Liver (tissue), 9 donors: Measurements from ENCODE around the gene DNAJC6. TPM values are rescaled to one million over a fixed set of nuclear protein-coding genes. Genes with fewer than 3 reads are reported as not detected.

Source experiments
- DNase-seq: peaks from one replicate; pipeline ENCODE4 v3.0.0-alpha.2; 2017; ENCODE audit warnings: low spot score
- H3K27ac ChIP-seq, 2 donors: one replicate each; pipeline ENCODE4 v1.7.0; 2013; ENCODE audit warnings: inconsistent platforms in 2 of 2, low read length in 2 of 2, control low read depth in 1 of 2, low read depth in 1 of 2, mild to moderate bottlenecking in 1 of 2
- H3K27me3 ChIP-seq, 4 donors: one replicate each; pipeline versions ENCODE4 v1.6.1 to v1.7.0; 2013; ENCODE audit warnings: low read length in 3 of 4, inconsistent platforms in 1 of 4, mild to moderate bottlenecking in 1 of 4, moderate library complexity in 1 of 4; ENCODE audit not compliant: control insufficient read depth in 4 of 4, insufficient read depth in 4 of 4
- H3K36me3 ChIP-seq, 4 donors: one replicate each; pipeline versions ENCODE4 v1.6.1 to v1.7.0; 2013; ENCODE audit warnings: low read length in 3 of 4, mild to moderate bottlenecking in 3 of 4, low read depth in 1 of 4, moderate library complexity in 1 of 4; ENCODE audit not compliant: control insufficient read depth in 4 of 4, insufficient read depth in 3 of 4
- H3K4me1 ChIP-seq, 4 donors: one replicate each; pipeline versions ENCODE4 v1.6.1 to v1.7.0; 2013; ENCODE audit warnings: low read length in 3 of 4, mild to moderate bottlenecking in 3 of 4, moderate library complexity in 1 of 4; ENCODE audit not compliant: control insufficient read depth in 4 of 4, insufficient read depth in 4 of 4
- H3K4me3 ChIP-seq, 3 donors: one replicate each; pipeline versions ENCODE4 v1.6.1 to v1.7.0; 2013; ENCODE audit warnings: low read length in 3 of 3, control low read depth in 1 of 3, low read depth in 1 of 3, mild to moderate bottlenecking in 1 of 3
- H3K9ac ChIP-seq, 2 donors: one replicate each; pipeline ENCODE4 v1.7.0; 2013; ENCODE audit warnings: low read length in 2 of 2, mild to moderate bottlenecking in 2 of 2, moderate library complexity in 2 of 2, control low read depth in 1 of 2, low read depth in 1 of 2
- H3K9me3 ChIP-seq, 4 donors: one replicate each; pipeline versions ENCODE4 v1.6.1 to v1.7.0; 2013; ENCODE audit warnings: low read length in 3 of 4; ENCODE audit not compliant: control insufficient read depth in 4 of 4
- ATF3 ChIP-seq: IDR thresholded peaks from 2 replicates; pipeline ENCODE4 v1.6.1; 2016; ENCODE audit warnings: antibody characterized with exemption
- CTCF ChIP-seq: fragments of 150-350 bp; IDR thresholded peaks from 2 replicates; pipeline ENCODE4 v1.5.1; 2017; ENCODE audit warnings: improper control_type of control experiment, low read depth, low read length; ENCODE audit not compliant: missing input control
- EGR1 ChIP-seq, 2 donors: IDR thresholded peaks; 2 replicates each; pipeline ENCODE4 v1.6.1; 2016 to 2018; ENCODE audit warnings: antibody characterized with exemption in 2 of 2, low read depth in 2 of 2
- FOXA1 ChIP-seq: IDR thresholded peaks from 2 replicates; pipeline ENCODE4 v1.6.1; 2016; ENCODE audit warnings: antibody characterized with exemption
- FOXA2 ChIP-seq: IDR thresholded peaks from 2 replicates; pipeline ENCODE4 v1.6.1; 2016; ENCODE audit warnings: antibody characterized with exemption
- GABPA ChIP-seq, 2 donors: IDR thresholded peaks in 1 of 2; conservative IDR thresholded peaks in 1 of 2; 2 replicates each; pipeline ENCODE4 v1.6.1; 2016; ENCODE audit warnings: antibody characterized with exemption in 2 of 2, mild to moderate bottlenecking in 1 of 2, moderate library complexity in 1 of 2
- HNF4A ChIP-seq, 2 donors: conservative IDR thresholded peaks; 2 replicates each; pipeline ENCODE4 v1.6.1; 2016; ENCODE audit warnings: antibody characterized with exemption in 2 of 2, mild to moderate bottlenecking in 2 of 2
- JUND ChIP-seq, 2 donors: IDR thresholded peaks; 2 replicates each; pipeline ENCODE4 v1.6.1; 2016; ENCODE audit warnings: antibody characterized with exemption in 2 of 2
- MAX ChIP-seq: IDR thresholded peaks from 2 replicates; pipeline ENCODE4 v1.6.1; 2016; ENCODE audit warnings: antibody characterized with exemption
- NR2F2 ChIP-seq: IDR thresholded peaks from 2 replicates; pipeline ENCODE4 v1.6.1; 2016; ENCODE audit warnings: antibody characterized with exemption
- RAD21 ChIP-seq, 2 donors: IDR thresholded peaks; 2 replicates each; pipeline ENCODE4 v1.6.1; 2016; ENCODE audit warnings: antibody characterized with exemption in 2 of 2, mild to moderate bottlenecking in 2 of 2
- REST ChIP-seq: IDR thresholded peaks from 2 replicates; pipeline ENCODE4 v1.6.1; 2016; ENCODE audit warnings: antibody characterized with exemption, mild to moderate bottlenecking
- RXRA ChIP-seq, 2 donors: IDR thresholded peaks; 2 replicates each; pipeline ENCODE4 v1.6.1; 2017 to 2018; ENCODE audit warnings: antibody characterized with exemption in 2 of 2, mild to moderate bottlenecking in 1 of 2
- SP1 ChIP-seq: IDR thresholded peaks from 2 replicates; pipeline ENCODE4 v1.6.1; 2018; ENCODE audit warnings: antibody characterized with exemption, mild to moderate bottlenecking
- TAF1 ChIP-seq: conservative IDR thresholded peaks from 2 replicates; pipeline ENCODE4 v1.6.1; 2016; ENCODE audit warnings: antibody characterized with exemption, mild to moderate bottlenecking
- YY1 ChIP-seq: IDR thresholded peaks from 2 replicates; pipeline ENCODE4 v1.6.1; 2016; ENCODE audit warnings: antibody characterized with exemption, mild to moderate bottlenecking
- ZBTB33 ChIP-seq: IDR thresholded peaks from 2 replicates; pipeline ENCODE4 v1.6.1; 2016; ENCODE audit warnings: antibody characterized with exemption
- WGBS: extraction: QIAGEN DNeasy Blood & Tissue Kit; methylation state at CpG from one replicate; pipeline ENCODE4 v1.1.7; 2013; 5-methylcytosine and 5-hydroxymethylcytosine counted together
- polyA plus RNA-seq, 2 donors: library from polyadenylated mRNA; stranded (reverse) in 1 of 2; unstranded in 1 of 2; fragments of 200-250 nt in 1 of 2; fragments of >200 nt in 1 of 2; fragmentation: Nextera tagmentation in 1 of 2; extraction: Ambion mirVana in 1 of 2; gene quantifications; one replicate each; pipeline versions ENCODE4 v1.2.1 to v1.2.3, GENCODE V29; 2013 to 2015
- total RNA-seq, 2 donors: library from RNA; depleted of rRNA; stranded (reverse); fragments of >200 nt; gene quantifications; one replicate each; pipeline ENCODE4 v1.2.3, GENCODE V29; 2014
- donor health status: healthy.
- donor health status: healthy.
- donor health status: healthy.
- donor health status: healthy.
- donor health status: healthy.

Gene DNAJC6
- total and polyA plus RNA-seq, 4 donors: 0.15 to 35.0 (median 0.30) TPM

- no peak for TF ChIP-seq MAX
- no peak for TF ChIP-seq TAF1
- TF ChIP-seq ZBTB33: no peak
- no peak for TF ChIP-seq SP1
These were observed 30.6 kb downstream of the DNAJC6 start (continued) for GRCh38 chr1:65339866-65340468.

GRCh38 chr1:65341381-65341780 is 32.0 kb downstream of the DNAJC6 start:
- Histone ChIP-seq H3K9ac (no peak overlapping the region), H3K27ac (no peak overlapping the region), H3K4me1 (no peaks in the 10 kb centered on the region), H3K36me3 (no peaks in the 10 kb centered on the region), H3K9me3 (no peaks in the 10 kb centered on the region), H3K4me3 (no peak overlapping the region), H3K27me3 (no peaks in the 10 kb centered on the region)
- DNase-seq: no peak
- 60% methylated on average over 1 of the region's 1 CpG for WGBS
- TF ChIP-seq CTCF (no peak), FOXA1 (no peak), YY1 (no peak), REST (no peak), FOXA2 (no peak), RAD21 (IDR thresholded peaks at IDR 0.05) (no peak), ZBTB33 (no peak), GABPA (IDR thresholded peaks at IDR 0.05 in 1 of 2, conservative IDR thresholded peaks at IDR 0.05 in 1 of 2) (no peak), NR2F2 (no peak), HNF4A (conservative IDR thresholded peaks at IDR 0.05) (no peak), SP1 (no peak), TAF1 (no peak), EGR1 (IDR thresholded peaks at IDR 0.05; ENCODE audit: low read depth in 2 of 2) (no peak), JUND (IDR thresholded peaks at IDR 0.05) (no peak), ATF3 (no peak), RXRA (IDR thresholded peaks at IDR 0.05) (no peak)
